HG02840 (cell line): ENCODE measurements around the gene FGF14.

Source experiments
- ATAC-seq: cut with Tn5 transposase; IDR thresholded peaks from one replicate; pipeline ENCODE4 v1.9.1; 2021; ENCODE audit warnings: mild to moderate bottlenecking, moderate library complexity, moderate number of reproducible peaks; ENCODE audit not compliant: unreplicated experiment, low FRiP score

Gene FGF14

GRCh38 chr13:101709952-101710351, 691.9 kb downstream of the FGF14 start:
- no peak for ATAC-seq

DNA sequence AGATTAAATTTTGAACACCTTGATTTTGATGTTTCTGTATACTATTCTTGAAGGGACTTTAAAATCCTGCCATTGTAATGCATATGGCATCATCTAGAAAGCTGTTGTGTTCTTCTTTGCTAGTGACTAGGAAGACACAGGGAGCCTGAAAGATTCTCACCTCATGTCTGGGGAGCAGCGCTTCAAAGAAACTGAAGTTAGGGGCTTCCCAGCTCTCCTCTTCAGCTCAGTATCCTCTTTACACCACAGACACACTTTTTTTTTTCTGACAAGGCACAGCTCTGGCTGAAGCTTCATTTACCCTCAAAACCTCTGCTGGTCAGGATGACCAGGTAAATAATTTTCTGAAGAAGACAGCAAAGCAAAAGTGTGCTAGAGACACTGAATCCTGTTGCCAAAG, 693.7 kb downstream of the FGF14 start:
- no peak for ATAC-seq

GRCh38 chr13:101707659-101708058, 694.2 kb downstream of the FGF14 start:
- ATAC-seq, result no peak

- no peak for ATAC-seq
These were observed 695.2 kb downstream of the FGF14 start for GRCh38 chr13:101706651-101707050.

DNA sequence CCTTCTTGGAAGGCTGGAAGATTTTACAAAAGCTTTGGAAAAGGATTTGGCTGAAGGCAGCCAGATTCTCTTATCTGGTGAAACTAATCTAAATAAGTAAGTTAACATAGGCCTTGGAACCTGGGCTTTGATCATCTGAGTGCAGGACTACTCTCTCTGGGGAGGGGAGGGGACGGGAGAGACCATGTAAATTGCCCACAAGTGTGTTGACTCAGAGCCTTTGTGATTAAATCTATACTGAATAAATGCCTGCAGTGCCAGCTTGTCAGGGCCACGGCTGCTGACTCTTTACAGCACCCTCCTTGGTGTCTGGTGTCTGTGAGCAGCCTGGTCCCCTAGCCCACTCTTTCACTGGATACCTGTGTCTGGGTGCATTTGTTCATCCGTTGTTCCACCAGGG, 698.0 kb downstream of the FGF14 start:
- ATAC-seq, result no peak

- no peak for ATAC-seq
These were observed 698.8 kb downstream of the FGF14 start for GRCh38 chr13:101703081-101703480.

GRCh38 chr13:101700598-101700997, 701.2 kb downstream of the FGF14 start:
- ATAC-seq, result no peak

DNA sequence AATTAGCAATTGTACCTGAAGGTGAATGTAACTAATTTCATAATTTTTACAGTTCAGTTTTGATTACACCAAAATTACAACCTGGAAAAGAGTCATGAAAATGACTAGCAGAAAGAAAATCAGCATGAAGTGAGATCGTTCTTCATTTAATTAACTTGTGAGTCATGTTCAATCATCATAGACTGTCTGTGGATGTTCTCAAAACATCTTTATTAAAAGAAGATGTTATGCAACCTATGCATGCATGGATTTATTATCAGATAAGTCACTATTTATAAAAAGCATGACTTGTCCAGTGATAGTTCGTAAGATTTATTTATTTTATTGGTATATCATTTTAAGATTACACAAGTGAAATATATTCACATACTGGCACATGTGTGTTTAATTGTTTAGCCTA, 703.4 kb downstream of the FGF14 start:
- ATAC-seq, result no peak

DNA sequence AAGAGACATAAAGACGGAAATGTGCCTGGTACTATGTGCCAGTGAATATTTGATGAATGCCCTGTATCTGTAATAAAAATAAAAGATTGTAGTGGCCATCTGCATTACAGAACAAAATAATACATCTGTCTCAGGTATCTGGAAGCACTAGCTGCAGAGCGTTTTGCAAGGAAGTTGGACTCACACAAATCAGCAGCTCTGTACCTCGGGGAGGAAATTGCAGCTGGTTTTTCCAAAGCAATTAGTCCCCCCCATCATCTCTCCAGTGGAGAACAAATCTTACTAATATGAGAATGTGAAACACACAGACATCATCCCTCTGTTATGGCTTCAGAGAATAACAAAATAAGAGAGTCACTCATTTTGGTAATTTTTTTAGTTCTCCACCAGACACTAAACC, 704.1 kb downstream of the FGF14 start:
- no peak for ATAC-seq

DNA sequence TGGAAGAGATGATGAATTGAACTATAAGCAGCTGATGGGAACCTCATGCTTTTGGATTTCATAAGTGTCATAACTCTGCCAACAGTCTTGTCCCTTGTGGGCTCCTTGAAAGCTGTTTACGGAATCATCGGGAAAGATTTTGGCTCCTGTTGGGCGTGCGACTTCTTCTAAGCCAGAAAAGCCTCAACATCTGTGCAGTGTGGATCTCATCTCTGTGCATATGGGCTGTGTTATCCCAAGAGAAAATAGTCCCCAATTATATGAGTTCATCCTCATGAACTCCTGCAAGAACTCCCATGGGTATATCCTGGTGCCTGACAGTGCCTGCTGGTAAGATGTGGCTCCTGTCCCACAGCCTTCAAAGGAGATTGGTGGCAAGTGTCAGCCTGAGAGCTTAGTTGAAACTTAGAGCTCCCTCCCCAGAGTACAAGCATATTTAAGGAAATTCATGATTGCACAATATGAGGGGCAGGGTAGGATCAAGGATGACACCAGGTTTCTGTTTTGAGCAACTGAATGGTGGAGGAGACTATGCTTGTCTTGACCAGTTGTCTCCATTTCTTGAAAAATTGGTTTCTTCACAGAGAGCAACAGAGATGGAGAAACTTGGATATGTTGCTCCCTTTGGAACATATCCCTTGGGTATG, 705.9 kb downstream of the FGF14 start:
- no peak for ATAC-seq

- ATAC-seq, result no peak
These were observed 710.4 kb downstream of the FGF14 start for GRCh38 chr13:101691341-101691860.

DNA sequence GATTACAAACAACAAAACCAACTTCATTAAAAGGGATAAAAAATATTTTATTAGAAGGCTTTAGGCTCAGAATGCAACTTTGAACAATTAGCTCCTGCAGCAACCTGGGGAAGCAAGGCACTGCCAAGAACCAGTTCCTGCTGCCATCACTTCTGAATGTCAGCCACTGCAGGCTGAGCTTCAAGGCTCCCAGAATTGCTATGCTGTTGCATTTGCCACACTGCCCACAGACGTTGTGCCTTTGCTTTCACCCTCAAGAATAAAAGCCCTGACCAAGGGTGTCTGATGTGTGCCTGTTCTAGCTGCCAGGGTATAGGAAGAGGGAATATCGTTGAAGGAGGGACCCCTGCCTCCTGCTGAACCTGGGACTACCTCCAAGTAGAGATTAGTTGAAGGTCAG, 711.0 kb downstream of the FGF14 start:
- ATAC-seq, result no peak

DNA sequence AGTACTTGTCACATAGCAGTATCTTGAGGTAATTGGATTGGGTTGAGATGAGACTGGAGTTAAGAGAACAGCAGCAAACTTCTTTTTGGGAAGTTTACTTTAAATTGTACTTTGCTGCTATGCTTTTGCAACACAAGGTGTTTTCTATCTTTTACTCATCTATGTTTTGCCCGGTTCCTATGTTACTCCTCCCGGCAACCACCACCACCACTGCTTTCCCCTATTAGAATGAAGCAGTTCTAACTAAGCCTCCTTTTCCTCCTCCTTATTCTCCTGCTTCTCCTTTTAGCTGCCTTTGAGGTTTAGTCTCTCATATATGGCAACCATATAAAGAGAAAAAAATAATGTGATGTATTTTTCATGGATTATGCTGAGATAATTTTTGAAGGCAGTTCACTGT, 715.8 kb downstream of the FGF14 start:
- ATAC-seq, result no peak

- no peak for ATAC-seq
These were observed 720.0 kb downstream of the FGF14 start for GRCh38 chr13:101681834-101682233.

GRCh38 chr13:101673360-101674105, 728.3 kb downstream of the FGF14 start:
- no peak for ATAC-seq

DNA sequence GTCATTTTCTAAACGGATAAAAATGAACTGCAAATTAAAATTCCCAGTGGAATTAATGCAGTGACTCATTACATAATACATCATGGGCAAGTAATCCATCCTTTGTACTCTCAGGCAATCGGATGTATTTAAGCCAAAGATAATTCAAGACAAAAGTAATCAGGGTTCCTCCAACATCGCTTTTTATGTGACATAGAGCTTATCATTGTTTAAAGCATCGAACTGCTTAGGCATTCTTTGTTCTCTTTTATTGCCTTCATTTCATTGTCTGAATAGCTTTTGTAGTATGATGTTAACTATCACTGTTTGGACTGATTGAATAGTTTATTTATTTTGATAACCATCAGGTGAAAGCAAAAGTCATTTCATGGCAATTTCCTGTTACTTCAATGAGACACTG, 740.0 kb downstream of the FGF14 start:
- ATAC-seq, result no peak
